Sciatic nerve (tissue), 2 donors: ENCODE results near the gene SOCS1. TPM values are rescaled to one million over a fixed set of nuclear protein-coding genes. Genes with fewer than 3 reads are reported as not detected.

ENCODE experiments used
- ATAC-seq: fragments of 200-7000 bp; cut with Tn5 transposase; one replicate; pipeline ENCODE4 v1.9.1; 2020; ENCODE audit warnings: mild to moderate bottlenecking, moderate library complexity
- DNase-seq: peaks from one replicate; pipeline ENCODE4 v3.0.0-alpha.2; 2020; ENCODE audit warnings: low spot score
- intact Hi-C: fragments of 100-400 bp; cut with DNase I; formaldehyde crosslinking; loops from one replicate; pipeline ENCODE4 v1.14.2; 2022
- total RNA-seq: library from RNA; stranded (reverse); fragmentation: NEBNext Ultra II Directional; extraction: Animal tissue kit (Norgen Biotek cat#: 25700); gene quantifications from one replicate; pipeline ENCODE4 v1.2.1, GENCODE V29; 2021
- donor health status: DM: no; HTN: no; CAD: no.
- donor health status: DM: no; HTN: no; CAD: no.

Gene SOCS1
- total RNA-seq, 1 donor from 2014 or later = 4.3 TPM

DNA sequence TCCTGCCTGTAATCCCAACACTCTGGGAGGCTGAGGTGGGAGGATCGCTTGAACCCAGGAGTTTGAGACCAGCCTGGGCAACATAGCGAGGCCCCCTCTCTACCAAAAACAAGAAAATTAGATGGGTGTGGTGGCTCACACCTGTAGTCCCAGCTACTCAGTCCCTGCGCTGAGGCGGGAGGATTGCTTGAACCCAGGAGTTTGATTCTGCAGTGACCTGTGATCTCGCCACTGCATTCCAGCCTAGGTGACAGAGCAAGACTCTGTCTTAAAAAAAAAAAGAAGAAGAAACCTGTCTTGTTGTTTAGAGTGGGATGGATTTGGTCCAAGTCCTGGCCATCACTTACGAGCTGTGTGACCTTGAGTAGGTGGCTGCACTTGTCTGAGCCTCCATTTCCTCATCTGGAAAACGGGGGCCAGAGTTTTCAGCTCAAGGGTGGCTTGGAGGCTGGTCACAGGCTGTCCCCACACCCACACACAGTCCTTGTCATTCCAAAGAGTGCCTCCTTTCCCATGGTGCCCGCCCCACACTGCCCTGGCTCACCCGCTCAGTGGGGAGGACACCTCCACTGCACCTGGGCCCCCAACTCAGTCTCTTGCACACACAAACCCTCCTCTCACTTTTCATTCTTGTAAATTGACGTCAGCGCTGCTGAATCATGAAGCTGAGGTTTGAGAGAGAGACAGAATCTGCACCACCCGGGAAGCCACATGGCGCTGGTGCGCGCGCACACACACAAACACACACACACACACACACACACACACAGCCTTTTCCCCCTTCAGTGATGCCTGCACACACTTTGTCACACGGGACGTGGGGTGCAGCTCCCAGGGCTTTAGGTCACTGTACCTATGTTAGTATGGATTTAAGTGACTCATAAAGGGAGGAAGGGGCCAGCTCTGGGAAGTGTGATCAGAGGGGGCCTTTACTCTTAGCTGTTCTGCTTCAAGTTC, 4.2 kb downstream of the SOCS1 start:
- DNase-seq (no peak), ATAC-seq (no peak)
- intact Hi-C loops = loop anchor here (5.0 to 10.0 kb wide), 2 partner anchors 93 to 1410 kb away; partner anchors contain the start of gene RMI2

DNA sequence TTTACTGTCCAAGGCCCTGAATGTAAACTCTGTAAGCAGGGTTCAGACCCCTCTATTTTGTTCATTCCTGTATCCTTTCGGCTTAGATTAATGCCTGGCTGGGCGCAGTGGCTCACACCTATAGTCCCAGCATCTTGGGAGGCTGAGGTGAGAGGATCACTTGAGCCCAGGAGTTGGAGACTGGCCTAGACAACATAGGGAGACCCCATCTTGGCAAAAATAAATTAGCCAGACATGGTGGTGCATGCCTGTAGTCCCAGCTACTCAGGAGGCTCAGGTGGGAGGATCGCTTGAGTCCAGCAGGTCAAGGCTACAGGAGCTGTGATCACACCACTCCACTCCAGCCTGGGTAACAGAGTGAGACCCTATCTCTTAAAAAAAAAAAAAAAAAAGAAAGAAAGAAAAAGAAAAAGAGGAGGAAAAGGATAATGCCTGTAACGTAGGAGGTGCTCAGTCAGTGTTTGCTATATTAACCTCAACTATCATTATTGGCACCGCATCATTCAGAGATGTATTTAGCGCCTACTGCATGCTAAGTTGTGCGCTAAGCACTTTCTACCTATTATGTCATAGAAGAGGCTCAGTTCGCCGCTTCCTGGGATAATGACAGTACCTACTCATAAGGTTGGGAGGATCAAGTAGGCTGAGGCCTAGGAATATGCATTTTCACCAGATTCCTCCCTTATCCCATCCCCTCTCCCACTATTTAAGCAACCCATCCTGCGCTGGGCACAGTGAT, 5.0 kb downstream of the SOCS1 start:
- intact Hi-C loops = loop anchor here (5.0 to 10.0 kb wide), 2 partner anchors 94 to 1409 kb away; partner anchors contain the start of gene RMI2
- ATAC-seq = no peak
- no peak for DNase-seq

GRCh38 chr16:11250091-11250785, 5.8 kb downstream of the SOCS1 start:
- intact Hi-C loops = loop anchor here (5.0 to 10.0 kb wide), 2 partner anchors 95 to 1408 kb away; partner anchors contain the start of gene RMI2
- ATAC-seq = no peak
- no peak for DNase-seq

- intact Hi-C loops = loop anchor here (5.0 to 10.0 kb wide), 2 partner anchors 95 to 1407 kb away; partner anchors contain the start of gene RMI2
- DNase-seq (no peak), ATAC-seq (no peak)
Observed at GRCh38 chr16:11249233-11250061, 6.6 kb downstream of the SOCS1 start.

- intact Hi-C loops = no loop called here
- ATAC-seq (no peak), DNase-seq (no peak)
Observed at GRCh38 chr16:11248133-11248532, 7.9 kb downstream of the SOCS1 start.

DNA sequence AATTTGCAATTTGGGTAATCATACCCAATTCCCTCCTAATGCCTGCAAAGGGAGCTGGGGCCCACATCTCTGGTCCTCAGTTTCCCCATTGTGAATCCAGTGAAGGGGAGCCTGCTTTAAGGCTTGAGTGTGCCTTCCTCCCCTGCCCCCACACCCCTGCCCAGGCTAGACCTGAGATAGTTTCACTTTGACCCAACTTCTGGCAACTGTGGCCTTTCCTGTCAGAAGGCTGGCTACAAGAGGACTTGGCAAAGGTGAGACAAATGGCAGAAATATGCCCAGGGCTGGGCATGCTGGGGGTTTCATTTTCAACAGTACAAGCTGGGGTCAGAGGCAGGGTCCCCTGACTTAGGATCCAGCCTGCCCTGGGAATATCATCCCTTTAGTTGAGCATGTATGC, 10.0 kb downstream of the SOCS1 start:
- intact Hi-C loops = no loop called here
- ATAC-seq (no peak), DNase-seq (no peak)

- DNase-seq (no peak), ATAC-seq (no peak)
- intact Hi-C loops = no loop called here
Observed at GRCh38 chr16:11245222-11245737, 10.7 kb downstream of the SOCS1 start.

- no peak for DNase-seq
- intact Hi-C loops = no loop called here
- ATAC-seq = no peak
Observed at GRCh38 chr16:11242658-11243057, 13.3 kb downstream of the SOCS1 start.

- no peak for DNase-seq
- intact Hi-C loops = no loop called here
Observed at GRCh38 chr16:11241480-11242204, 14.4 kb downstream of the SOCS1 start.

DNA sequence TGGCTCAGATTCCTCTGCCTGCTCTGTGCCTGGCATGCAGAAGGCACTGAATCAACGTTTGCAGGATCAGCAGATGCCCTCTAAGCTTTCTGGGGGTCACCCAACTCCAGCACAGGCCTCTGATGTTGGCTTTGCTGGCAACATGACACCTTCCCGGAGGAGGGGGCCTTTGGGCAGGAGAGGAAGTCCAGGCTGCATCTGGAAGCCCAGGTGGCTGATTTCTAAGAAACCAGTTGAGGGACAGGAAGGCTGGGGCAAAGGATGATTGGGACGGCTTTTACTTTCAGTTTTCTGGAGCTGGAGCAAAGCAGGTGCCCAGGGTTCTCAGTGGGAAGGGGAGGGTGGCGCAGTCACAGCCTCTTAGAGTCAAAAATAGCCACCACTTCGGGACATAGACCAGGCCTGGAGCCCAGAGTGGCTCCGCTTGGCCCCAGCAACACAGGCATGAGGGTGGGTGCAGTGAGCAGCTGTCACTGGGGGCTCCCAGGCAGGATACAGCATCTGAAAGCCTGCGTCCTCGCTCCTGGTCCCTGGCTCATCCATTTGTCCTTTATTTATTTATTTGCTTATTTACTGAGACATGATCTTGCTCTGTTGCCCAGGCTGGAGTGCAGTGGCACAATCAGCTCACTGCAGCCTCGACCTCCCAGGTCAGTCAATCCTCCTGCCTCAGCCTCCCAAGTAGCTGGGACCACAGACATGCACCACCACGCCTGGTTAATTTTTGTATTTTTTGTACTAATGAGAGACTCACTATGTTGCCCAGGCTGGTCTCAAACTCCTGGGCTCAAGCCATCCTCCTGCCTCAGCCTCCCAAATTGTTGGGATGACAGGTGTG, 15.1 kb downstream of the SOCS1 start:
- DNase-seq (no peak), ATAC-seq (no peak)
- intact Hi-C loops = no loop called here

More at GRCh38 chr16:11241480-11242204, 14.4 kb downstream of the SOCS1 start:
- ATAC-seq = no peak

GRCh38 chr16:11239644-11240632, 16.1 kb downstream of the SOCS1 start:
- no peak for DNase-seq
- intact Hi-C loops = no loop called here
- no peak for ATAC-seq

DNA sequence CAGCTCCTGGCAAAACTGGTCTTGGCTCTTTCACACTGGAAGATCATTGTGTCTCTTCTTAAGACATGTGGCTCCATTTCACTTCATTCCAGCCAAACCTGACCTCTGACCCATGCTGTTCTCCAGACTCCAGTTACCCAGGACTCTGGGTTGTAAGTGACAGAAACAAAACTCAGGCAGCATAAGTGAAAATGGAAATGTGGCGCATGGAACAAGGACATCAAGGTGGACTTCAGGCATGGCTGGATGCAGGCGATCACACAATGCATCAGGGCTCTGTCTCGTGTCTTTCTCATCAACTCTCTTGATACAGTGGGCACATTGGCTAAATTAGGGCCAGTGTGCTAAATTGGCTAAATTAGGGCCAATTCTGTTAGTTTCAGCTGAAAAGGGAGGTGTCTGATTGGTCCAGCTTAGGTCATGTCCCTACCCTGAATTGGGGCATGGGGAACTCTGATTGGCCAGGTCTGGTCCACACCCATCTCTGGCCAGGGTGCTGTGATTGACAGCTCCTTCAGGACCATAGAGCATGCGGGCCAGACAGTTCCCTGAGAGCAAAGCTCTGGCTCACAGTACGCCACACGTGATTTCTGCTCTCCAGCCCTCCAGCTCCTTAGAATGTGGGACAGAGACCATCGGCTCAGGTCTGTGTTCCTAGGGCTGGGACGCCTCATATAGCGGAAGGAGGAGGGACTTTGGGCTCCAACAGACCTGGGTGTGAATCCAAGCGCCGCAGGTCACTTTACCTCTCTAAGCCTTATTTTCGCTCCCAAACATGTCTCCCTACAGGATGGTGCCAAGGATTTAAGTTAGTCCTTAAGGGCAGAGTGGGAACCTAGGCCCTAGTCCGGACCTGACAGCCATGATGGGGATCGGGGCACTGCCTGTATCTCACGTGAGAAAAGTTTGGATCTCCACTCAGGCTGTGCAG, 17.5 kb downstream of the SOCS1 start:
- intact Hi-C loops = no loop called here
- no peak for DNase-seq
- no peak for ATAC-seq

- DNase-seq (no peak), ATAC-seq (no peak)
- intact Hi-C loops = no loop called here
Observed at GRCh38 chr16:11236461-11237254, 19.3 kb downstream of the SOCS1 start.

DNA sequence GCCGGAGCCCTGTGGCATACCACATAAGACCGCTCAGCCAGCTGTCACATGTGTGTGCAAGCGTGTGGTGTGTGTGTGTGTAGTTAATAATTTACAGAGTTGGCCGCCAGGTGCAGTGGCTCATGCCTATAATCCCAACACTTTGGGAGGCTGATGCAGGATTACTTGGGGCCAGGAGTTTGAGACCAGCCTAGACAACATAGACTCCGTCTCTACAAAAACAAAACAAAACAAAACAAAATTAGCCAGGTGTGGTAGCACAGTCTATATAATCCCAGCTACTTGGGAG, 20.4 kb downstream of the SOCS1 start:
- no peak for ATAC-seq
- intact Hi-C loops = no loop called here
- no peak for DNase-seq
